Measurements from ENCODE around the gene SUPT20H.
"Not testable (repeated sequence)": the region's sequence is repeated elsewhere in the genome, so short reads cannot be mapped to it uniquely, and the experiment has no call there.

GRCh38 chr13:37053111-37053510 is 6.4 kb downstream of the SUPT20H start:
- TF ChIP-seq, protein P1, sequence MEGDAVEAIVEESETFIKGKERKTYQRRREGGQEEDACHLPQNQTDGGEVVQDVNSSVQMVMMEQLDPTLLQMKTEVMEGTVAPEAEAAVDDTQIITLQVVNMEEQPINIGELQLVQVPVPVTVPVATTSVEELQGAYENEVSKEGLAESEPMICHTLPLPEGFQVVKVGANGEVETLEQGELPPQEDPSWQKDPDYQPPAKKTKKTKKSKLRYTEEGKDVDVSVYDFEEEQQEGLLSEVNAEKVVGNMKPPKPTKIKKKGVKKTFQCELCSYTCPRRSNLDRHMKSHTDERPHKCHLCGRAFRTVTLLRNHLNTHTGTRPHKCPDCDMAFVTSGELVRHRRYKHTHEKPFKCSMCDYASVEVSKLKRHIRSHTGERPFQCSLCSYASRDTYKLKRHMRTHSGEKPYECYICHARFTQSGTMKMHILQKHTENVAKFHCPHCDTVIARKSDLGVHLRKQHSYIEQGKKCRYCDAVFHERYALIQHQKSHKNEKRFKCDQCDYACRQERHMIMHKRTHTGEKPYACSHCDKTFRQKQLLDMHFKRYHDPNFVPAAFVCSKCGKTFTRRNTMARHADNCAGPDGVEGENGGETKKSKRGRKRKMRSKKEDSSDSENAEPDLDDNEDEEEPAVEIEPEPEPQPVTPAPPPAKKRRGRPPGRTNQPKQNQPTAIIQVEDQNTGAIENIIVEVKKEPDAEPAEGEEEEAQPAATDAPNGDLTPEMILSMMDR (IDR thresholded peaks at IDR 0.05), result not testable (repeated sequence)
- TF ChIP-seq EZH2 (IDR thresholded peaks at IDR 0.05; ENCODE audit: borderline replicate concordance, insufficient read depth, low read depth, low read length, poor library complexity, severe bottlenecking), result not testable (repeated sequence)

Data from B cell (primary cell).